Stimulated activated CD8-positive, alpha-beta memory T cell treated with anti-CD3 and anti-CD28 coated beads, Interleukin-7, amount 100 ng/mL, for 1 hour (primary cell): ENCODE results near the gene EXD3.

ENCODE experiments used
- DNase-seq, 2 donors: peaks; one replicate each; pipeline ENCODE4 v3.0.0-alpha.2; 2020; ENCODE audit warnings: low read depth in 2 of 2

EXD3 gene

DNA sequence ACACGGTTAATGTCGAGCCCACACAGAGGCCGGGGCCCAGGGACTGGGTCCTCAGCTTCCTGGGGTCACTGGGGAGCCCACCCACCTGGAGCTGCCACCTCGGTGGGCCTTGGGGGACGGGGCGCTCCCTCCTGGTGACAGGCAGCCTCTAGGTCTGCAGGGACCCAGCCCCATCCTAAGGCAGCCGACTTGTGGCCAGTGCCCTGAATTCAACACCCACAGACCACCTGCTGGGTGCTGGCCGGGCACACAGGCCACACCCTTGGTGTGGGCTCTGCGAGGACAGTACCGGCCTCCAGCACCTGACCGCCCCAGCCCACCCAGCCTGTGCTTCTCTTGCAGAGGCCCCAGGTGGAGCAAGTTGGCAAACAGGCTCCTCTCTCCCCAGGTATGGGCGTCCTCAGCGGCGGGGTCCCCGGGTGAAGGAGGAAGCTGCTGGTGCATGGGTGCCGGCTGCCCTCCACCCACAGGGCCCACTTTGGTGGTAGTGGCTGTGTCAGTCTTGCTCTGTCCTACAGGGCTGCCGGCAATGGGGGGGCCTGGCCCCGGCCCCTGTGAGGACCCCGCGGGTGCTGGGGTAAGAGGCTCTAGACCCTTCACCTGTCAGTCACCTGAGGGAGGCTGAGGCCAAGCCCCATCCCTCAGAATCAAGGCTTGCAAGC, 9.9 kb upstream of the EXD3 start:
- DNase-seq = no peak

DNA sequence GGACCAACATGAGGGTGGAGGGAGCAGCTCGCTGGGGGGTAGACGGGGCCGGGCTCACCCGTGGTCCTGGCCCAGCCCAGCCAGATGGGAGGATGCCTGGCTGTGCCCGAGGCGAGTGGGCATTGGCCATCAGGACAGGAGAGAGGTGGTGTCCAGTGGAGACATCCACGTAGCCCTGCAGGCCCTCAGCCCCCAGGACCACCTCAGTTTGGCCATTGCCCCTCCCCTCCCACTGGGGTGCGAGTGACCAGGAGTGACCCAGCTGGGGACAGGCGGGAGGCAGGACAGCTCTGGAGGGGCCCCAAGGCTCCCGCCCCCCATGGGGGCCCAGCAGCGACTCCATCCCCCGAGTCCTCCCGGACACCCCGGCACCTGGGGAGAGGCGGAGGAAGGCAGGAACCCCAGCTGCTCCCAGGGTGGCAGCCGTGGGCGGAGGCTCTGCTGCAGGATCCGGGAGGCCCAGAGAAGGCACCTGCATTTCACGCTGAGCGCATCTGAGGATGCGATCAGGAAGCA, 8.5 kb upstream of the EXD3 start:
- no peak for DNase-seq

DNA sequence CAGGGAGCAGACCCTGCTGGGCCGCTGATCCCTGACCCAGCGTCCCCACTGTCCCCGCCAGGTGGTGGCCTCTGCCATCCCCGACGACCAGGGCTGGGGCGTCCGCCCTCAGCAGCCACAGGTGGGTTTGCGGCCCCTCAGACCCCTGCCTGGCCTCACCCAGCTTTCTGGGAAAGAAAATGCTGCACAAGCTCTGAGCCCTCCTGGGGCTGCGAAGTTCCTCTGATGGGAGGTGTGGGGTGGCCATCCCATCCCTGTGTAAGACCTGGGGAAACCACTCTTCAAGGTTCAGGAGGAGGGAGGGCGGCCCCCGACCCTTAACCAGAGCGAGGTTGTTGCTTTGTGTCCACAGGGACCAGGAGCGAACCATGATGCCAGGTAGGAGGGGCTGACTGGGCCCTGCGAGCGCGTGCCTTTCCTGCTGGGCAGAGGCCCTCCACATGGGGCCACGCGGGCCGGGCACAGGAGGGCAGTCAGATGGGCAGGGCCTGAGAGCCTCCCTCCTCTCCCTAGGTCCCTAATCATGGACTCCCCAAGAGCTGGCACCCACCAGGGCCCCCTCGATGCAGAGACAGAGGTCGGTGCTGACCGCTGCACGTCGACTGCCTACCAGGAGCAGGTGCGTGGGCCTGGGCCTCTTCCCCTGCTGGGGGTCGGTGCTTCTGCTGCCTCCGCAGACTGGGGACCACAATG, 7.9 kb upstream of the EXD3 start:
- DNase-seq = no peak

DNA sequence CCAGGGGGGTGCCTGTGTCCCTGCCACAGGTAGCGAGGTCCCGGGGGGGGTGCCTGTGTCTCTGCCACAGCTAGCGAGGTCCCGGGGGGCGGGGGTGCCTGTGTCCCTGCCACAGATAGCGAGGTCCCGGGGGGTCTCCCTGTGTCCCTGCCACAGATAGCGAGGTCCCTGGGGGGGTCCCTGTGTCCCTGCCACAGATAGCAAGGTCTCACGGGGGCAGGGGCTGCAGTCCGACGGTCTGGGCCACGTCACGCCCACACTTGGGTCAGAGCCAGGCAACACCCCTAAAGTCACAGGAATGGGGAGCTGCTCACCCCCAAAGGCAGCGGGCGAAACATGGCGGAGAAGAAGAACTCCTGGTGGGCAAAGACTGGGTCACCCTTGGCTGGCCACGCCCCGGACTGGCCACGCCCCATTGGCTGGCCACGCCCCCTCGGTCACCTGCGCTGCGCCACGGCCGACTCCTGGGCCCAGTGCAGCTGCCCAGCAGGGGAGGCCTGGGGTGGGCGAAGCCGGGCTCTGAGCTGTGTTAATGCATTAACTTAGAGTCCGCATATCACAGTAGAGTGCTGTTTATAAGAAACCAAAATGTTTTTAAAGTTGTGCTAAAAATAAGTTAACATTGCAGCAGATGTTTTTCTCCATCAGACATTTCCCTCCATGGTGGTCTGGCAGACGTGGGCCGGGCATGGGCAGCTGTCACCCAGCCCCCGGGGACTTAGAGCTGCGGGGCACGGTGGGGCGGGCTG, 7.2 kb upstream of the EXD3 start:
- DNase-seq = no peak

DNA sequence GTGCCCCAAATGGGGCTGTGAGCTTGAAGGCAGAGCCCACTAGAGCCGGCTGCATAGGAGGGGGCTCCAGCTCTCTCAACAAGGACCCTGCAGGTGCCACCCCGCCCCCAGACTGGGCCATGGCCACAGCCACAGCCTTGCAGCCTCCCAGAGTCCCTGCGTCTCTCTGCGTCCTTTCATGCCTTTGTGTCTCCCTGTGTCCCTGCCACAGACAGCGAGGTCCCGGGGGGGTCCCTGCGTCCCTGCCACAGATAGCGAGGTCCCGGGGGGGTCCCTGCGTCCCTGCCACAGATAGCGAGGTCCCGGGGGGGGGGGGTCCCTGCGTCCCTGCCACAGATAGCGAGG, 6.6 kb upstream of the EXD3 start:
- DNase-seq = no peak

DNA sequence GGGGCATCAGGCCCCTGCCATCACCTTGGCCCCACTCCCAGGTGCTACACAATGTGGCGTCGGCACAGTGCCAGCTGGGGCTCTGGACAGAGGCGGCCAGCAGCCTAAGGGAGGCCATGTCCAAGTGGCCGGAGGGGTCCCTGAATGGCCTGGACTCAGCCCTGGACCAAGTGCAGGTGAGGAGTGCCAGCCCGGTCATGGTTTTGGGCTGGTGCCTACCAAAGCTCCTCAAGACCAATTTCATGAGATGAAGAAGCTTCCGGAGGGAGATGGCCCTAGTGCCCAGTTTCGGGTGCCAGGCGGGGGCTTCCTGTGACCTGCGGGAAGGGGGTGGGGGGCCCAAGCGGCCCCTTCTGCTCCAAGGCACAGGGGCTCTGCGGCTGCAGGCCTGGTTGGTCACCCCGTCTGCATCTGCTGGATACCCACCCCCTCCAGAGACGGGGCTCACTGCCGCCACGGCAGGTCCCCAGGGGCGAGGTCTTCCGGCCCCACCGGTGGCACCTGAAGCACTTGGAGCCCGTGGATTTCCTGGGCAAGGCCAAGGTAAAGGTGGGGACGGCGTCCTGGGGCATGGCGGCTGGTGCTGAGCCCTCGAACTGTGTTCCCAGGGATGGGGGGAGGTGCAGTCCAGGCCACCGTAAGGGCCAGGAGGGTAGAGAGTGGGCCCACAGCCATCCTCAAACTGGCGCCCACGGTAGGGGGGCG, 6.0 kb upstream of the EXD3 start:
- no peak for DNase-seq

DNA sequence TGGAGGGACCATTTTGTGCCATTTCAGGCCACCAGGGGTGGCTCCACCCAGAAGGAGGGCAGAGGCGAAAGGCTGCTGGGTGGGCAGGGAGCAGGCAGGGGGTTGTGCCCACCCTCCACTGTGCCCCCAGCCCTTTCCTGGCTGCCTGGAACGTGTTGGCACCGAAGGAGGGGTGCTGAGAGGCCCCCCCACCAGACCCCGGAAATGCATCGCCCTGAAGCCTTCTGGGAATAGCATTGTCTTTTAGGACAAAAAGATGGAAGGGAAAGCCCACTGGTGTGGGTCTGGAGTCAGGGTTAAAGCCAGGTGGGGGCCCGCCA, 5.3 kb upstream of the EXD3 start:
- no peak for DNase-seq

DNA sequence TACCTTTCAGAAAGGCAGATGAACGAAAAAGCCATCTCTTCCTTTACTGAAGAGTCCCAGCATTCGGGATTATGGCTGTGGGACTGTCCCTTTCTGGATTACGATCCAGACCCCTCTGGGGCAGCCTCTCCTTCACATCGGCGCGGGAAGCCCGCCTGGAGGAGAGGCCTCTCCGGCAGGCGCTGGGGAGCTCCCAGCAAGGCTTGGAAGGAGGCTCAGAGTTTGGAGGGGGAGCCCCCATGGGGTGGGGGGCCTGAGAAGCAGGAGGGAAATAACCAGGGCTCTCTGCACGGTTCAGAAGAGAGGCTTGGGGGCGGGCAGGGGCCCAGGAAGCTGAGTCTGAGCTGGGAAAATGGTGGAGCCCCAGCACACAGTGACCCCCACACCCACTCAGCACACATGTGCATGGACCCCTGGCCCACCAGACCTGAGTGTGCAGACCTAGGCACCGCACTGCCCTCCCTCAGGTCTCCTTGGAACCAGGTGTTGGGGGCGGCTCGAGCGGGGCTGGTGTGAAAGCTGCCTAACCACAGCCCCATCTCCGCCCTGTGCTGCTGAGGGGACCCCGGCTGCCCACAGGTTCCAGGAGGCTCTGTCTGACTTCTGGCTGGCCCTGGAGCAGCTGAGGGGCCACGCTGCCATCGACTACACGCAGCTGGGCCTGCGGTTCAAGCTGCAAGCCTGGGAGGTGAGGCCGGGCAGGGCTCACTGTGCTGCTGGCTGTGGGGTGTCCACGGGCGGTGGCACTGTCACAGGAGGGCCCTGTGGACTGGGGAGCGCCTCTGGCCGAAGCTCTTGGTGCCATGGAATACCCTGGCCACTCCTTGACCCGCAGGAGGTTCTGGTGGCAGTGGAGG, 4.7 kb upstream of the EXD3 start:
- no peak for DNase-seq

DNA sequence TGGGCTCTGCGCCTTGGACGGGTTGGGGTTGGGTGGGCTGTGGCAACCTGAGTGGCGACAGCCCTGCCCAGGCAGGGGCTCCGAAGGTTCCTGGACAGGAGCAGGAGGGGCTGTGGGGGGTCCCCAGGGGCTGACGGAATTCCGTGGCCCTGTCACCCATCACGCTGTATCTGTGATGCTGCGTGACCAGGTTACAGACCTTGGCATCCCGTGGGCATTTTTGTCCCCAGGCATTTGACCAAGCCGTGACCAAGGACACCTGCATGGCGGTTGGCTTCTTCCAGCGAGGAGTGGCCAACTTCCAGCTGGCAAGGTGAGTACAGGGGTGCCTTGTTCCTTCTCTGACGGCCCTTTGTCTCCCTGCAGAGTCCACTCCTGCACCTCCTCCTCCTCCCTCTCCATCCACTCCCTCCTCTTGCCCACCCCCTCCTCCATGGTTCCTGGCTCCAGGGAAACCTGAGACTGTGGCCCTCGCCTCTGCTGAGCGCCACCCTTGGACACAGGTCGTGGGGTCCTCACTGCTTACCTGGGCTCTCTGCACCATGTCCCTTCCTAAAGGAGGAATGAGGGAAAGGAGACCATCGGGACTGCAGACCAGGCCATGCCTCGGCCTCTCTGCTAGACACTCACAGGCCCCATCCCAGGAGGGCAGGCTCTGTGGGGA, 3.2 kb upstream of the EXD3 start:
- DNase-seq = no peak

DNA sequence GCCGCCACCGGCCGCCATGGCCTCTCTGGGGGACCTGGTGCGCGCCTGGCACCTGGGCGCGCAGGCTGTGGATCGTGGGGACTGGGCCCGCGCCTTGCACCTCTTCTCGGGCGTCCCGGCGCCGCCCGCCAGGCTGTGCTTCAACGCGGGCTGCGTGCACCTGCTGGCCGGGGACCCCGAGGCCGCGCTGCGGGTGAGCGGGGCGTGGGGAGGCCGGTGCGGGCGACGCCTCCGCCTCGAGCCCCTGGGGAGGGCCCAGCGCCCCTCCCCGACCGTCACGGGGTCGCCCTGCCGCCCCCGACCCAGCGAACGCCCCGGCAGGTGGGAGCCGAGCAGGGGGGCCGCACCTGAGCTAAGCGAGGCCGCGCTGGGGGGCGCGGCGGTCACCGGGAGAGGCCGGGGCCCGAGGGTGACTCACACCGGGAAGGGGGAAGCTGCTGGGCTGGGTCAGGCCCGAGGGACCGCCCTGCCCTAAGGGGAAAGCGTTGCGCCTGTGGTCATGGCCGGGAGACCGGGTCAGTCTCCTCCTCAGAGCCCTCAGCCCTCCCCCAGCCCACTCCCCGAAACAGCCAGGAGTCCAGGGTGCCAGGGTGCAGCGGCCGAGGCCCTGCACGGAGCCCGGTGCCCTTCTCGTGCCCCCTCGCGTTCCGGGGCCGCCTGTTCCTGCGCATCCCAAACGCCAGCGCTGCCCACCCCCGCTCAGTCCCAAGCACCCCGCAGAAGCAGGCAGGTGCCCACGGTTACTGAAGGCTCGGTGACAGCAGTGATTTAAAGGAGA, 741 bp upstream of the EXD3 start:
- DNase-seq = no peak

DNA sequence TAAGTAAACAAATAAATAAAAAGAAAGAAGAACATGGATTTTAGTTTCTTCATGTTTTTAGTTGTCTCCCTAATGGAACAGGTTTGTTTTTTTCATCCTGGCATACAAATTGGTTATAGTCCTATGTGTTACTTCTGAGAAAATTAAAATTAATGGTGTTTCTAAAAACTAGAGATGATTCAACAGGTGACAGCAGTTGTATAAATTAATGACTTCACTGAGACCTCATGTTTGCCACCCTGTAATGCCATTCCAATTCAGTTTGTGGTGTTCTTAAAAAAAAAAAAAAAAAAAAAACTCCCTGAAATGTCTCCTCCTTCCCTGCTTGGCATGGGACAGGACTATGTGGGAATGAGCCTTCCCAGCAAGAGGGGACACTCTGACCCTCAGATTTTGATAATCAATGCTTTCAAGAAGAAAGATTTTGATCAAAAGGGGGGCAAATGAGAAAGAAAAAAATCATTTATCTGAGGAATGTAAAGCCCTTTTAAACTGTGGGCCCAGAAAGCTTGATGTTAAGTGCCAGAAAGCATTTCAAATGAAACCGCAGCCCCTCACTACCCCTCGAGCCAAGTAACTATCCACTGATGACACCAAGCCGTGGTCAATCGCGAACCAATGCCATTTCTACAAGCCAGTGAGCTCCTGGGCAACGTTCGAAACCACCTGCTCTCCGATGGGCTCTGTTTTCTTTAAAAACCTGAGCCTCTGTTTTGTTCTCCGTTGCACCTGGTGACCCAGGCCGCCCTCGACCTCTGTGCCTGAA, 941 bp downstream of the EXD3 start:
- DNase-seq = no peak

DNA sequence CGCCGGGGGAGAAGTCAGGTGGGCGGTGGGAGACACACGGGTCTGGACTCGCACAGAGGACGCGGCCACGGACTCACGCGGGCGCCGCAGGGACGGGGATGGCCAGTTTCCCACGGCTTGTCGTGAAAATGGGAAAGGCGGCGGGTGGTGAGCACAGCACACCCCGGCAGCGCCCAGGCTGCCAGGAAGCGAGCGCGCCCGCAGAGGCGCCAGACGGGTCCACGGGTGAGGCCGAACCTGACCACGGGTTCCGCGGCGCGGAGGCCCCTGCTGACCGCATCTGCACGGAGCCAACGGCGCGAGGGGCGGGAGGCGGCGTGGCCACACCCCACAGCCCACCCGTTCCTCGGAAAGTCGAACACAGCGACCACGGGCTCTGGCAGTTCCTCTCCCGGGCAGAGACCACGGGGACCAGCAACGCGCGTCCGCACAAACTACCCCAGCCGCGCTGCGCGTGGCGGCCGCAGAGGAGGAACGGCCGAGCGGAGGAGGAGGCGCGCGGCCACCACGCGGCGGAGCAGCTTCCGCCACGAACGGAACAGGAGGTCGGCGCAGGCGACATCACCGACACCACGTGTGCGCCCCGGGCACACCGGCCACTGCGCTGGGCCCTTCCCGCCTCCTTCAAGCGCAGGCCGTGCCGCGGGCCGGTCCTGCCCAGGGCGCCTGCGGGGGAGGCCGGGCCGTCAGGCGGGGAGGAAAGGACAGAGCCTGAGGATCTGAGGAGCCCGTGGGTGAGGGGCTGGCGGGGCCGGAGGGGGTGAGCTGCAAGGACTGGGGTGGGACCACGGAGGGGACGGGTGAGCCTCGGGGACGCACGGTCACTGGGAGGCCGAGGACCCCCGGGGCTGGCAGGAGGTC, 5.6 kb downstream of the EXD3 start:
- no peak for DNase-seq

DNA sequence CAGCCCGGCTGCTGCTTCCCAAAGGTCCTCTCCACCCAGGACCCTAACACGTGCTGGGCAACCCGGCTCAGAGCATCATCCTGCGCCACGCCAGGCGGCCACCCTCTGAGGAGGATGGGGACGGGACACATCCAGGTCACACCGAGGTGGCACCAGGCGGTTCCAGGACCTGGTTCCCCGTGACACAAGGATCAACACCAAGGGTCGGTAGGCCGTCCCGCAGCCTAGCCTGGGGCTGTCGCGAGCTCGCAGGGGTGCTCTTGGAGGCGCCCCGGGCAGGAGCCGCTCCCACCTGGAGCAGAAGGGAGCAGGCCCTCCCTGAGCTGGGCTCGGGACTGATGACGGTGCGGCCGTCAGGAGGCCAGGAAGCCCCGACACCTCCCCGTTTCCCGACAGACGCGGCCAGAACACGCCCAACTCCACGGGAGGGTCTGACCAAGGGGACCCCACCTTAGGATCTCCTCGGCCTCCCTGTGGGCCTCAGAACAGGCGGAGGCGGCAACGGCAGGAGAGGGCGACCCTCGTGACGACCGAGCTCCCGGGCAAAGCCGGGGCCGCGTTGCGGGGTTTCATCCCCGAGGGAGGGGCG, 6.3 kb downstream of the EXD3 start:
- DNase-seq = no peak

DNA sequence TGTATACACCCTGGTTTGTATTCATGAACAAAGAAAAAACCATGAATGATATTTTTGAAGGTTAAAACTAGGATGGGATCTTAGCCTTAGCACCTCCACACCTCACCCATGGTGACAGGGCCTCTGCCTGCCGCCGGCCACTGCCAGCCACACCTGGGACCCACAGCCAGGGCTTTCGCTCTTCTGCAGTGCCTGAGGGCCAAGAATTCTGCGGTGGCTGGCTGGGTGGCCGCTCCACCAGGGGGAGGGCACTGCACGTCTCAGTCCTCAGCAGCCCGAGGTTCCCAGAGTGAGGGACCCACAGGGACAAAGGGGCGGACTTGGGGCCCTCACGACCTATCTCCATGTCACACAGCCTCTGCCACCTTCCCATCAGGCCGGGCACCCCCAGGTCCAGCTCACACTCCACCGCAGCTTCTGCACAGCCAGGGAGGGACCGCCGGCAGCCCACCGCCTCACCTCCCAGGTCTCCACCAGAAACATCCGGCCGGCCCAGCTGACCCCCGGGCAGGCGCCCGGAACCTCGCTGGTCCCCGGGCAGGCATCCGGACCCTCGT, 6.9 kb downstream of the EXD3 start:
- no peak for DNase-seq

DNA sequence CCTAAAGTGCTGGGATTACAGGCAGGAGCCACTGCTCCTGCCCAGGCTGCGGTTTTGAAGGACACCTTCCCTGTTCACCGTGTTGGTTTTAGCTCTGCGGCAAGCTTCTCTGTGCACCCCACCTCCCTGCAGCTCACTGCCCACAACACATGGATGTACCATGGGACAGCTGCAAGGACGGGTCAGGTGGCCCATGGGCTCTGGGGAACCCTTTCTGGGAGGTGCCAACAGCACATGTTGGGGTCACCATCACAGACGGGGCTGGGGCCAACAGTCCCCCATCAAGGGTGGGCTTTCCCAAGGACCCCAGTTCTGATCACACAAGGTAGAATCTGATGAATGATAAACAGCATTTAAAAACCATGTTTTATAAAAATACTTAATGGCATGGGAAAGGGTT, 7.5 kb downstream of the EXD3 start:
- no peak for DNase-seq

DNA sequence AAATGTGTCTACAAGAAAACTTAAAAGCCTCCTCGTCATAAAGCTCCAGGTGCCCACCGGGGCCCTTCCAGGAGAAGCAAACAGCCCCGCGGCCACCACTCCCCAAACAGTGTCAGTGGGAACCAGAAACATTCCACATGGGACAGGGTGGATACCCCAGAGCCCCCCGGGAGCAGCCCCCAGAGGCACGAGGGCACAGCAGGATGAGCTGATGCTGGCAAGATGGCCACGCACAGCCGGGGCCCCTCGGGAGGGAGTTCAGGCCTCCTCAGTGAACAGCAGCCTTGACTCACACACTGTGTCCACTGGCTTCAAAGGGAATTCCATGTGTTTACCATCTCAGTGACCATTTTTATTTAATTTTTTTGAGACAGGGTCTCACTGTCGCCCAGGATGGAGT, 10.5 kb downstream of the EXD3 start:
- no peak for DNase-seq

DNA sequence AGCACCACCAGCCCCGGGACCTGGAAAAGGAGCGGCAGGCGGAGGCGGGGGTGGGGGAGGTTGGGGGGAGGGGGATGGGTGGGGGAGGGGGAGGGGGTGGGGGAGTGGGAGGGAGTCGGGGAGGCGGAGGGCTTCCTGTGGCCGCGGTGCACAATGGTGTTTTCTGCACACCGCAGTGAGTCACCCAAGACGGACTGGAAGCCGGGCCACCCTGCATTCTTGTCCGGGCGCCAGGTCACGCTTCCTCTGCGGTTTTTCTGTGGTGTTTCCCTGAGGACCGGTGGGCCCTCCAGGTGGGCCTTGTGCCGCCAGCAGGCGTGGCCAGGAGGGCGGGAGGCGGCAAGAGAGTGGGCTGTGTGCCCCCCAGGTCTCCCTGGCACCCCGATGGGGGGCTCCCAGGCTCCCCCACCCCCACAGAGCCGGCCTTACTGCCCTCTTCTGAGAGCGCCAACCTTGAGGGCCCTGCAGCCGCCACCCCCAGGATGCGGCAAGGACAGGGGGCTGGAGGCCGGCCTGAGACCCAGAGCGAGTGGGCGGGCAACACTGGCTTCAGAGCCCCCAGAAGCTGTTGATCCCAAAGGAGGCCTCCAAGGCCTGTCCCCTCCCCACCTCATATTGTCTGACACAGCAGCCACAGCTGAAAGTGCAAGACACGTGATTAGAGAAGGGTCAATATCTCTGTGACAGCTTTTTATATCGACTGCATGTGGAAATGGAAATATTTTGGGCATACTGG, 11.1 kb downstream of the EXD3 start:
- peak in 1 of 2 donors; percentile 18 for DNase-seq
